Measurements from ENCODE around the gene FXYD3. TPM values are rescaled to one million over a fixed set of nuclear protein-coding genes. Genes with fewer than 3 reads are reported as not detected.
A peak's percentile ranks its signal among the peaks of the same experiment; 100 is the strongest.

The FXYD3 gene
- total RNA-seq, 1 experiment from 2014 or later = 17.4 TPM

- H2AFZ ChIP-seq (ENCODE audit: low read depth, low read length, poor library complexity, severe bottlenecking) = no peak within 1 kb of the TSS
- peak within 1 kb of the TSS; percentile 87 for H3K27ac ChIP-seq (ENCODE audit: low read depth, low read length)
Measured at GRCh38 chr19:35154525-35155406, 39.1 kb downstream of the FXYD3 start, which contains the start of gene FXYD5. Gene FXYD5, plus strand, starts transcription at chr19:35154735. Its CDS starts 816 bp downstream, at chr19:35155551.

GRCh38 chr19:35155441-35155840 is 39.8 kb downstream of the FXYD3 start:
- peaks cover 6 to 34% of the 10 kb centered on the region in 2 experiments; a peak in 3 of 4 replicates for H3K36me3 ChIP-seq (ENCODE audit: control insufficient read depth in 1 of 2, insufficient read depth in 2 of 2, low read length in 2 of 2)
- ChIA-PET CTCF (no interaction called here), RAD21 (ENCODE audit: low non-redundant PET in 1 of 2, low total read pairs in 2 of 2, uncharacterized antibody in 2 of 2, unreplicated experiment in 2 of 2) (no interaction called here), POLR2A (no interaction called here)
- peaks cover 30% of the 10 kb centered on the region; the same call in 1 of the 2 replicates for H3K79me2 ChIP-seq (ENCODE audit: insufficient read depth, low read length)
- intact Hi-C loops (cut with micrococcal nuclease) = no loop called here
- peak overlapping the region; percentile 87 for H3K27ac ChIP-seq (ENCODE audit: low read depth, low read length)
- no peaks in the 10 kb centered on the region for H3K9me2 ChIP-seq (ENCODE audit: insufficient read depth)
- no peaks in the 10 kb centered on the region for H3K27me3 ChIP-seq (ENCODE audit: insufficient read depth, low read length)
- peaks cover 8 to 42% of the 10 kb centered on the region in 2 experiments for H3K4me1 ChIP-seq (ENCODE audit: control insufficient read depth in 1 of 2, insufficient read depth in 2 of 2, low read length in 2 of 2)
- BruUV-seq (replicated peaks) = no TSS peak
- peak overlapping the region; percentile 98 for H3K4me2 ChIP-seq (ENCODE audit: low read length)
- no peaks in the 10 kb centered on the region for H4K20me1 ChIP-seq (ENCODE audit: insufficient read depth)
- H2AFZ ChIP-seq (ENCODE audit: low read depth, low read length, poor library complexity, severe bottlenecking) = no peak overlapping the region
- H3K9ac ChIP-seq (ENCODE audit: low read length) = peak overlapping the region; percentile 93
- ATAC-seq (peak; percentile 9), DNase-seq (ENCODE audit: low read depth, low spot score) (no peak)
- peak overlapping the region; percentile 75 to 95 for H3K4me3 ChIP-seq (replicated peaks in 1 of 2; ENCODE audit: low read depth in 1 of 2, low read length in 2 of 2)
- H3K9me3 ChIP-seq (ENCODE audit: control insufficient read depth in 1 of 2, insufficient read depth in 1 of 2, low read depth in 1 of 2, low read length in 2 of 2) = no peaks in the 10 kb centered on the region
- TF ChIP-seq ELF1 (IDR thresholded peaks at IDR 0.05; ENCODE audit: borderline replicate concordance, low read depth) (no peak; the same call in 1 of the 2 replicates), POLR2A (IDR thresholded peaks at IDR 0.05; ENCODE audit: borderline replicate concordance, extremely low read depth, insufficient read depth, insufficient read length) (no peak), MAX (IDR thresholded peaks at IDR 0.05) (no peak), SRF (IDR thresholded peaks at IDR 0.05; ENCODE audit: low read depth) (no peak), SP1 (IDR thresholded peaks at IDR 0.05; ENCODE audit: low read depth) (no peak), FOSL1 (IDR thresholded peaks at IDR 0.05; ENCODE audit: low read depth) (no peak), ZNF274 (IDR thresholded peaks at IDR 0.05; ENCODE audit: low read depth, low read length) (no peak), TCF7L2 (IDR thresholded peaks at IDR 0.05; ENCODE audit: borderline replicate concordance, extremely low read depth, insufficient read depth, insufficient read length) (no peak), CBX3 (IDR thresholded peaks at IDR 0.05; ENCODE audit: low read depth) (no peak), ATF3 (IDR thresholded peaks at IDR 0.05) (no peak), EZH2phosphoT487 (IDR thresholded peaks at IDR 0.05; ENCODE audit: borderline replicate concordance) (no peak)

More at GRCh38 chr19:35154525-35155406, 39.1 kb downstream of the FXYD3 start, which contains the start of gene FXYD5:
- ATAC-seq (peak; percentile 79), DNase-seq (ENCODE audit: low read depth, low spot score) (no peak)
- peaks cover 6 to 32% of the 10 kb centered on the region in 2 experiments; a peak in 3 of 4 replicates for H3K36me3 ChIP-seq (ENCODE audit: control insufficient read depth in 1 of 2, insufficient read depth in 2 of 2, low read length in 2 of 2)
- H3K27me3 ChIP-seq (ENCODE audit: insufficient read depth, low read length) = no peaks in the 10 kb centered on the region
- ChIA-PET POLR2A (no interaction called here), RAD21 (ENCODE audit: low non-redundant PET in 1 of 2, low total read pairs in 2 of 2, uncharacterized antibody in 2 of 2, unreplicated experiment in 2 of 2) (interaction anchor here (0.6 kb wide), 2 partner anchors 14 to 115 kb away, joined by 3 to 5 read pairs; no protein-coding TSS in a partner anchor), CTCF (interaction anchor here (0.7 to 1.5 kb wide), 7 partner anchors 9 to 99 kb away, joined by 3 to 5 read pairs (median 5); partner anchors contain the start of gene LGI4)
- BruUV-seq (replicated peaks) = no TSS peak
- no peaks in the 10 kb centered on the region for H4K20me1 ChIP-seq (ENCODE audit: insufficient read depth)
- peak within 1 kb of the TSS; percentile 93 for H3K9ac ChIP-seq (ENCODE audit: low read length)
- H3K79me2 ChIP-seq (ENCODE audit: insufficient read depth, low read length) = peaks cover 30% of the 10 kb centered on the region; the same call in 1 of the 2 replicates
- TF ChIP-seq EGR1 (IDR thresholded peaks at IDR 0.05; ENCODE audit: low read depth) (peak; percentile 29; the same call in 1 of the 2 replicates), POLR2AphosphoS5 (IDR thresholded peaks at IDR 0.05; ENCODE audit: low read depth, low read length) (peak; percentile 81), SIN3A (IDR thresholded peaks at IDR 0.05; ENCODE audit: low read depth) (peak; percentile 80; the same call in 1 of the 2 replicates), TCF7L2 (IDR thresholded peaks at IDR 0.05; ENCODE audit: borderline replicate concordance, extremely low read depth, insufficient read depth, insufficient read length) (no peak), ZFX (IDR thresholded peaks at IDR 0.05) (peak; percentile 38), POLR2A (IDR thresholded peaks at IDR 0.05; ENCODE audit: borderline replicate concordance, extremely low read depth, insufficient read depth, insufficient read length) (peak; percentile 41), MAX (IDR thresholded peaks at IDR 0.05) (peak; percentile 76), YY1 (IDR thresholded peaks at IDR 0.05; ENCODE audit: extremely low read depth, insufficient replicate concordance, low read depth, low read length) (peak; percentile 23), ELF1 (IDR thresholded peaks at IDR 0.05; ENCODE audit: borderline replicate concordance, low read depth) (no peak; the same call in 1 of the 2 replicates), FOSL1 (IDR thresholded peaks at IDR 0.05; ENCODE audit: low read depth) (no peak)
- no peaks in the 10 kb centered on the region for H3K9me2 ChIP-seq (ENCODE audit: insufficient read depth)
- intact Hi-C loops (cut with micrococcal nuclease) = no loop called here
- H3K4me1 ChIP-seq (ENCODE audit: control insufficient read depth in 1 of 2, insufficient read depth in 2 of 2, low read length in 2 of 2) = peaks cover 8 to 42% of the 10 kb centered on the region in 2 experiments
- no peaks in the 10 kb centered on the region for H3K9me3 ChIP-seq (ENCODE audit: control insufficient read depth in 1 of 2, insufficient read depth in 1 of 2, low read depth in 1 of 2, low read length in 2 of 2)
- H3K4me2 ChIP-seq (ENCODE audit: low read length) = peak within 1 kb of the TSS; percentile 98
- H3K4me3 ChIP-seq (replicated peaks in 1 of 2; ENCODE audit: low read depth in 1 of 2, low read length in 2 of 2) = peak within 1 kb of the TSS; percentile 75 to 95

Measured in HCT116 (cell line).